ENCODE data around the gene ZNF649.
"Not testable (repeated sequence)": the region's sequence is repeated elsewhere in the genome, so short reads cannot be mapped to it uniquely, and the experiment has no call there.

GRCh38 chr19:51906108-51906507 is 1.3 kb upstream of the ZNF649 start:
- not testable (repeated sequence) for TF ChIP-seq POLR2AphosphoS5, POLR2A (IDR thresholded peaks at IDR 0.05)
- TF ChIP-seq, protein P1, sequence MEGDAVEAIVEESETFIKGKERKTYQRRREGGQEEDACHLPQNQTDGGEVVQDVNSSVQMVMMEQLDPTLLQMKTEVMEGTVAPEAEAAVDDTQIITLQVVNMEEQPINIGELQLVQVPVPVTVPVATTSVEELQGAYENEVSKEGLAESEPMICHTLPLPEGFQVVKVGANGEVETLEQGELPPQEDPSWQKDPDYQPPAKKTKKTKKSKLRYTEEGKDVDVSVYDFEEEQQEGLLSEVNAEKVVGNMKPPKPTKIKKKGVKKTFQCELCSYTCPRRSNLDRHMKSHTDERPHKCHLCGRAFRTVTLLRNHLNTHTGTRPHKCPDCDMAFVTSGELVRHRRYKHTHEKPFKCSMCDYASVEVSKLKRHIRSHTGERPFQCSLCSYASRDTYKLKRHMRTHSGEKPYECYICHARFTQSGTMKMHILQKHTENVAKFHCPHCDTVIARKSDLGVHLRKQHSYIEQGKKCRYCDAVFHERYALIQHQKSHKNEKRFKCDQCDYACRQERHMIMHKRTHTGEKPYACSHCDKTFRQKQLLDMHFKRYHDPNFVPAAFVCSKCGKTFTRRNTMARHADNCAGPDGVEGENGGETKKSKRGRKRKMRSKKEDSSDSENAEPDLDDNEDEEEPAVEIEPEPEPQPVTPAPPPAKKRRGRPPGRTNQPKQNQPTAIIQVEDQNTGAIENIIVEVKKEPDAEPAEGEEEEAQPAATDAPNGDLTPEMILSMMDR (IDR thresholded peaks at IDR 0.05) = not testable (repeated sequence)

All from prostate gland (tissue), 2 donors.